Duodenal mucosa (tissue), 2 donors: ENCODE measurements around the gene ZNF629.

Experiments used
- H3K27ac ChIP-seq: one replicate; pipeline ENCODE4 v1.7.0; 2013; ENCODE audit warnings: low read depth, low read length
- H3K27me3 ChIP-seq, 2 donors: one replicate each; pipeline ENCODE4 v1.7.0; 2013; ENCODE audit warnings: low read length in 2 of 2, control low read depth in 1 of 2; ENCODE audit not compliant: insufficient read depth in 2 of 2, control insufficient read depth in 1 of 2
- H3K36me3 ChIP-seq, 2 donors: one replicate each; pipeline ENCODE4 v1.7.0; 2013; ENCODE audit warnings: low read length in 2 of 2, control low read depth in 1 of 2; ENCODE audit not compliant: insufficient read depth in 2 of 2, control insufficient read depth in 1 of 2
- H3K4me1 ChIP-seq, 2 donors: one replicate each; pipeline ENCODE4 v1.7.0; 2013; ENCODE audit warnings: low read length in 2 of 2, control low read depth in 1 of 2; ENCODE audit not compliant: insufficient read depth in 2 of 2, control insufficient read depth in 1 of 2
- H3K4me3 ChIP-seq, 2 donors: one replicate each; pipeline ENCODE4 v1.7.0; 2013; ENCODE audit warnings: low read length in 2 of 2, low read depth in 1 of 2
- H3K9ac ChIP-seq, 2 donors: one replicate each; pipeline ENCODE4 v1.7.0; 2013; ENCODE audit warnings: low read length in 2 of 2, low read depth in 1 of 2
- H3K9me3 ChIP-seq, 2 donors: one replicate each; pipeline ENCODE4 v1.7.0; 2013; ENCODE audit warnings: low read length in 2 of 2, control low read depth in 1 of 2; ENCODE audit not compliant: control insufficient read depth in 1 of 2

Gene ZNF629

GRCh38 chr16:30778549-30779244 is 8.3 kb downstream of the ZNF629 start:
- H3K36me3 ChIP-seq = peaks cover 10 to 35% of the 10 kb centered on the region in 2 donors
- no peak overlapping the region for H3K27ac ChIP-seq
- H3K27me3 ChIP-seq = no peaks in the 10 kb centered on the region
- no peak overlapping the region for H3K9ac ChIP-seq
- H3K4me3 ChIP-seq = no peak overlapping the region
- peaks cover 16 to 22% of the 10 kb centered on the region in 2 donors for H3K4me1 ChIP-seq
- no peaks in the 10 kb centered on the region for H3K9me3 ChIP-seq

GRCh38 chr16:30777591-30778297 is 9.3 kb downstream of the ZNF629 start:
- H3K4me3 ChIP-seq = no peak overlapping the region
- no peak overlapping the region for H3K27ac ChIP-seq
- peaks cover 16 to 22% of the 10 kb centered on the region in 2 donors for H3K4me1 ChIP-seq
- peaks cover 5 to 35% of the 10 kb centered on the region in 2 donors for H3K36me3 ChIP-seq
- no peak overlapping the region for H3K9ac ChIP-seq
- H3K27me3 ChIP-seq = no peaks in the 10 kb centered on the region
- H3K9me3 ChIP-seq = no peaks in the 10 kb centered on the region

- Histone ChIP-seq H3K27ac (peak overlapping the region; percentile 74), H3K9me3 (no peaks in the 10 kb centered on the region), H3K4me3 (peak overlapping the region; percentile 71 to 85), H3K4me1 (peaks cover 16 to 22% of the 10 kb centered on the region in 2 donors), H3K36me3 (peaks cover 22 to 45% of the 10 kb centered on the region in 2 donors), H3K27me3 (no peaks in the 10 kb centered on the region), H3K9ac (peak overlapping the region; percentile 79 to 94)
These were observed 11.4 kb downstream of the ZNF629 start for GRCh38 chr16:30775392-30776188.

GRCh38 chr16:30775131-30775391 is 11.9 kb downstream of the ZNF629 start:
- no peaks in the 10 kb centered on the region for H3K27me3 ChIP-seq
- H3K9me3 ChIP-seq = no peaks in the 10 kb centered on the region
- H3K36me3 ChIP-seq = peaks cover 25 to 50% of the 10 kb centered on the region in 2 donors
- peak overlapping the region; percentile 17 for H3K27ac ChIP-seq
- peak overlapping the region; percentile 71 to 85 for H3K4me3 ChIP-seq
- H3K4me1 ChIP-seq = peaks cover 16 to 22% of the 10 kb centered on the region in 2 donors
- peak overlapping the region; percentile 79 to 94 for H3K9ac ChIP-seq

GRCh38 chr16:30774367-30775130 is 12.5 kb downstream of the ZNF629 start:
- Histone ChIP-seq H3K27ac (no peak overlapping the region), H3K9me3 (no peaks in the 10 kb centered on the region), H3K9ac (peak overlapping the region; percentile 79 to 94), H3K4me3 (peak overlapping the region; percentile 71 to 85), H3K36me3 (peaks cover 30 to 49% of the 10 kb centered on the region in 2 donors), H3K27me3 (no peaks in the 10 kb centered on the region), H3K4me1 (peaks cover 16 to 22% of the 10 kb centered on the region in 2 donors)

- Histone ChIP-seq H3K4me1 (peaks cover 16 to 22% of the 10 kb centered on the region in 2 donors), H3K9ac (no peak overlapping the region), H3K36me3 (peaks cover 37 to 57% of the 10 kb centered on the region in 2 donors), H3K9me3 (no peaks in the 10 kb centered on the region), H3K4me3 (no peak overlapping the region), H3K27me3 (no peaks in the 10 kb centered on the region), H3K27ac (no peak overlapping the region)
These were observed 13.2 kb downstream of the ZNF629 start for GRCh38 chr16:30773826-30774225.

GRCh38 chr16:30771726-30772125 is 15.3 kb downstream of the ZNF629 start:
- no peaks in the 10 kb centered on the region for H3K27me3 ChIP-seq
- H3K4me3 ChIP-seq = no peak overlapping the region
- no peak overlapping the region for H3K27ac ChIP-seq
- no peak overlapping the region for H3K9ac ChIP-seq
- H3K36me3 ChIP-seq = peaks cover 51 to 76% of the 10 kb centered on the region in 2 donors
- peaks cover 7 to 12% of the 10 kb centered on the region in 2 donors for H3K4me1 ChIP-seq
- H3K9me3 ChIP-seq = no peaks in the 10 kb centered on the region

GRCh38 chr16:30769379-30770089 is 17.5 kb downstream of the ZNF629 start:
- H3K36me3 ChIP-seq = peaks cover 70 to 94% of the 10 kb centered on the region in 2 donors
- H3K27ac ChIP-seq = no peak overlapping the region
- H3K9me3 ChIP-seq = no peaks in the 10 kb centered on the region
- peaks cover 0 to 2% of the 10 kb centered on the region in 2 donors for H3K4me1 ChIP-seq
- no peaks in the 10 kb centered on the region for H3K27me3 ChIP-seq
- H3K4me3 ChIP-seq = no peak overlapping the region
- no peak overlapping the region for H3K9ac ChIP-seq

- Histone ChIP-seq H3K4me3 (no peak overlapping the region), H3K4me1 (peaks cover under 1 to 4% of the 10 kb centered on the region in 2 donors), H3K36me3 (peaks cover 74 to 95% of the 10 kb centered on the region in 2 donors), H3K27ac (no peak overlapping the region), H3K27me3 (no peaks in the 10 kb centered on the region), H3K9ac (no peak overlapping the region), H3K9me3 (no peaks in the 10 kb centered on the region)
These were observed 18.3 kb downstream of the ZNF629 start for GRCh38 chr16:30768583-30769181.
